Nephron (organoid): Measurements from ENCODE around the gene ZFP36L2.

Experiments
- H3K27ac Mint-ChIP-seq, 3 experiments: 2 replicates each; pipeline ENCODE4 v1.8.0; 2020; ENCODE audit warnings: mixed read lengths in 3 of 3, mild to moderate bottlenecking in 2 of 3, moderate library complexity in 1 of 3
- H3K27me3 Mint-ChIP-seq: 2 replicates; pipeline ENCODE4 v1.8.0; 2021; ENCODE audit warnings: low read depth, mild to moderate bottlenecking, moderate library complexity, mixed read lengths
- H3K36me3 Mint-ChIP-seq: 2 replicates; pipeline ENCODE4 v1.8.0; 2020; ENCODE audit warnings: low read depth, mixed read lengths
- H3K4me1 Mint-ChIP-seq: 2 replicates; pipeline ENCODE4 v1.8.0; 2020; ENCODE audit warnings: mixed read lengths
- H3K4me3 Mint-ChIP-seq, 3 experiments: 2 replicates each; pipeline ENCODE4 v1.8.0; 2020; ENCODE audit warnings: mild to moderate bottlenecking in 3 of 3, mixed read lengths in 3 of 3, moderate library complexity in 2 of 3
- H3K9me3 Mint-ChIP-seq: 2 replicates; pipeline ENCODE4 v1.8.0; 2020; ENCODE audit warnings: mixed read lengths
- CTCF ChIP-seq, 3 experiments: fragments of 200-600 bp; sonication (generic); IDR thresholded peaks; one replicate each; pipeline ENCODE4 v1.5.0; 2021; ENCODE audit warnings: antibody characterized with exemption in 3 of 3; ENCODE audit not compliant: unreplicated experiment in 3 of 3

ZFP36L2 gene

GRCh38 chr2:43206602-43207001 is 19.8 kb downstream of the ZFP36L2 start:
- H3K27me3 Mint-ChIP-seq = peaks cover 3% of the 10 kb centered on the region
- peak overlapping the region in 2 of 3 experiments; percentile 53 to 88 for H3K27ac Mint-ChIP-seq
- no peaks in the 10 kb centered on the region for H3K9me3 Mint-ChIP-seq
- H3K4me1 Mint-ChIP-seq = peaks cover 11% of the 10 kb centered on the region
- no peak for TF ChIP-seq CTCF (IDR thresholded peaks at IDR 0.05; ENCODE audit: unreplicated experiment in 3 of 3)
- H3K36me3 Mint-ChIP-seq = no peaks in the 10 kb centered on the region
- H3K4me3 Mint-ChIP-seq = no peak overlapping the region

GRCh38 chr2:43203373-43203772 is 23.0 kb downstream of the ZFP36L2 start:
- no peak for TF ChIP-seq CTCF (IDR thresholded peaks at IDR 0.05; ENCODE audit: unreplicated experiment in 3 of 3)
- H3K4me3 Mint-ChIP-seq = no peak overlapping the region
- no peaks in the 10 kb centered on the region for H3K36me3 Mint-ChIP-seq
- H3K4me1 Mint-ChIP-seq = no peaks in the 10 kb centered on the region
- no peaks in the 10 kb centered on the region for H3K9me3 Mint-ChIP-seq
- H3K27me3 Mint-ChIP-seq = peaks cover 3% of the 10 kb centered on the region
- peak overlapping the region in 2 of 3 experiments; percentile 43 to 59 for H3K27ac Mint-ChIP-seq

GRCh38 chr2:43202289-43202688 is 24.1 kb downstream of the ZFP36L2 start:
- H3K36me3 Mint-ChIP-seq = no peaks in the 10 kb centered on the region
- no peak overlapping the region for H3K4me3 Mint-ChIP-seq
- no peak for TF ChIP-seq CTCF (IDR thresholded peaks at IDR 0.05; ENCODE audit: unreplicated experiment in 3 of 3)
- H3K27ac Mint-ChIP-seq = peak overlapping the region in 2 of 3 experiments; percentile 13 to 15
- H3K27me3 Mint-ChIP-seq = no peaks in the 10 kb centered on the region
- H3K9me3 Mint-ChIP-seq = no peaks in the 10 kb centered on the region
- H3K4me1 Mint-ChIP-seq = peaks cover 4% of the 10 kb centered on the region

GRCh38 chr2:43201497-43201896 is 24.9 kb downstream of the ZFP36L2 start:
- Mint-ChIP-seq H3K4me1 (peaks cover 10% of the 10 kb centered on the region), H3K36me3 (no peaks in the 10 kb centered on the region), H3K9me3 (no peaks in the 10 kb centered on the region), H3K27ac (peak overlapping the region in 1 of 3 experiments; percentile 52), H3K4me3 (no peak overlapping the region), H3K27me3 (no peaks in the 10 kb centered on the region)
- TF ChIP-seq CTCF (IDR thresholded peaks at IDR 0.05; ENCODE audit: unreplicated experiment in 3 of 3) = no peak

- H3K9me3 Mint-ChIP-seq = no peaks in the 10 kb centered on the region
- H3K4me3 Mint-ChIP-seq = no peak overlapping the region
- no peaks in the 10 kb centered on the region for H3K36me3 Mint-ChIP-seq
- no peak for TF ChIP-seq CTCF (IDR thresholded peaks at IDR 0.05; ENCODE audit: unreplicated experiment in 3 of 3)
- peaks cover 12% of the 10 kb centered on the region for H3K4me1 Mint-ChIP-seq
- no peaks in the 10 kb centered on the region for H3K27me3 Mint-ChIP-seq
- H3K27ac Mint-ChIP-seq = peak overlapping the region; percentile 47 to 73 (median 52)
Measured at GRCh38 chr2:43201016-43201415, 25.4 kb downstream of the ZFP36L2 start.
